ENCODE results near the gene PTGES2. TPM values are rescaled to one million over a fixed set of nuclear protein-coding genes. Genes with fewer than 3 reads are reported as not detected.
"Not testable (repeated sequence)": the region's sequence is repeated elsewhere in the genome, so short reads cannot be mapped to it uniquely, and the experiment has no call there.

The PTGES2 gene
- total RNA-seq, 2 experiments from 2014 or later = 68.1 to 76.3 TPM

- Histone ChIP-seq H2AFZ (ENCODE audit: low read length) (no peak overlapping the region), H3K79me2 (ENCODE audit: insufficient read depth, low read depth, low read length) (no peaks in the 10 kb centered on the region), H3K9me2 (ENCODE audit: insufficient read depth, low read length) (no peaks in the 10 kb centered on the region), H3K4me3 (ENCODE audit: low read depth, low read length, poor library complexity, severe bottlenecking) (no peak overlapping the region), H4K20me1 (ENCODE audit: insufficient read depth, low read length) (no peaks in the 10 kb centered on the region), H3K4me2 (ENCODE audit: low read length) (no peak overlapping the region), H3K36me3 (ENCODE audit: insufficient read depth, low read length) (no peaks in the 10 kb centered on the region), H3K27ac (ENCODE audit: low read depth, low read length, poor library complexity, severe bottlenecking) (no peak overlapping the region), H3K4me1 (ENCODE audit: insufficient read depth, low read length, poor library complexity, severe bottlenecking) (no peaks in the 10 kb centered on the region), H3K9me3 (ENCODE audit: low read length) (no peaks in the 10 kb centered on the region)
- CTCF ChIA-PET (ENCODE audit: unreplicated experiment) = interaction anchor here (0.5 to 0.6 kb wide), 2 partner anchors 53 to 785 kb away, joined by 3 read pairs; no protein-coding TSS in a partner anchor
- no peak for DNase-seq (ENCODE audit: low spot score)
- TF ChIP-seq CTCF (conservative IDR thresholded peaks at IDR 0.05; ENCODE audit: low read length) = no peak
- no peak for TF ChIP-seq EZH2phosphoT487 (IDR thresholded peaks at IDR 0.05; ENCODE audit: borderline replicate concordance, low read depth, low read length)
- POLR2A ChIA-PET = interaction anchor here (0.6 kb wide), 1 partner anchor 51 kb away, joined by 3 read pairs; no protein-coding TSS in a partner anchor
- BruUV-seq (replicated peaks) = no TSS peak
- intact Hi-C loops (cut with micrococcal nuclease; ENCODE audit: unreplicated experiment) = no loop called here
Measured at GRCh38 chr9:128136816-128137793, 9.6 kb upstream of the PTGES2 start.

DNA sequence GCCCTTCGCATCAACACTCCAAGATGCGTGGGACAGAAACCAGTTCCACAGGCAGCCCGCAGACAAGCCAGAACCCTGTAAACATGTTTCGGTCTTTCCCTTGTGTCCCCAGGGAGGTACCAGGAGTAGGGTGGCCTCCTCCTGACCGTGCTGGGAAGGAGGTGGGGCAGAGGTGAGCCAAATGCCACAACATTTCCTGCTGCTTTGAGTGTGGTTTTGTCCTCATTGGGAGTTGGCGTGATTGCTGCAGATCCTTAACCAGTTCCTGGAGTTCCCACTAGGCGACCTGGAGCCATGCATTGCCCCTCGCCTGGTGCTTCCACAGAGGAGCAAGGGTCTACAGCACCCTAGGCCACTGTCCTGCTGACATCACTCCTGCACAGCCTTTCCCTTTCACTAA, 8.0 kb upstream of the PTGES2 start:
- H3K27ac ChIP-seq (ENCODE audit: low read depth, low read length, poor library complexity, severe bottlenecking); DNase-seq (ENCODE audit: low spot score); H3K79me2 ChIP-seq (ENCODE audit: insufficient read depth, low read depth, low read length); H3K4me1 ChIP-seq (ENCODE audit: insufficient read depth, low read length, poor library complexity, severe bottlenecking); H3K4me2 ChIP-seq (ENCODE audit: low read length); POLR2A ChIA-PET; H4K20me1 ChIP-seq (ENCODE audit: insufficient read depth, low read length); intact Hi-C loops (cut with micrococcal nuclease; ENCODE audit: unreplicated experiment); H3K9me2 ChIP-seq (ENCODE audit: insufficient read depth, low read length); BruUV-seq (replicated peaks); H3K9me3 ChIP-seq (ENCODE audit: low read length); H3K36me3 ChIP-seq (ENCODE audit: insufficient read depth, low read length); H3K4me3 ChIP-seq (ENCODE audit: low read depth, low read length, poor library complexity, severe bottlenecking); CTCF ChIA-PET (ENCODE audit: unreplicated experiment); H2AFZ ChIP-seq (ENCODE audit: low read length): not testable (repeated sequence)

- H3K9me2 ChIP-seq (ENCODE audit: insufficient read depth, low read length); H4K20me1 ChIP-seq (ENCODE audit: insufficient read depth, low read length); CTCF ChIA-PET (ENCODE audit: unreplicated experiment); BruUV-seq (replicated peaks); intact Hi-C loops (cut with micrococcal nuclease; ENCODE audit: unreplicated experiment); H3K79me2 ChIP-seq (ENCODE audit: insufficient read depth, low read depth, low read length); H2AFZ ChIP-seq (ENCODE audit: low read length); H3K27ac ChIP-seq (ENCODE audit: low read depth, low read length, poor library complexity, severe bottlenecking); H3K4me1 ChIP-seq (ENCODE audit: insufficient read depth, low read length, poor library complexity, severe bottlenecking); H3K36me3 ChIP-seq (ENCODE audit: insufficient read depth, low read length); H3K4me2 ChIP-seq (ENCODE audit: low read length); DNase-seq (ENCODE audit: low spot score); POLR2A ChIA-PET; H3K4me3 ChIP-seq (ENCODE audit: low read depth, low read length, poor library complexity, severe bottlenecking); H3K9me3 ChIP-seq (ENCODE audit: low read length): not testable (repeated sequence)
Measured at GRCh38 chr9:128132139-128132538, 4.6 kb upstream of the PTGES2 start.

DNA sequence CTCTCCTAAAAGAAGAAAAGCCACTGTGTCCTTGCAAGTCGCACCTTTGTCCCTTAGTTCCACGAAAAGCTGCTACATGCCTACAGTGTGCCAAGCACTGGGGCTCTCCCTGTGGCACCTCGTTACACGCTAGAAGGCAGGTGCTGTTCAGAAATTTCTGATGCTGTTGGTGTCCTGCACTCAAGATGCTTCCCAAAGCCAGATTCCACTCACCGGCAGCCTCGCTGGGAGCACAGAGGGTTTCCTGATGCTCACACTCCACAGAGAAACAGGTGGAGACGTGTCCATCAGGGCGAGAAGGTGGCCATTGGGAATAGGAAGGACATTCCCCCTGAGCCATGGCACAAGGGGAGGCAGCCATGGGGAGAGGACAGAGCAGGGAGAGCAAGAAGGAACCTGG, 3.8 kb upstream of the PTGES2 start:
- BruUV-seq (replicated peaks); DNase-seq (ENCODE audit: low spot score); CTCF ChIA-PET (ENCODE audit: unreplicated experiment); H2AFZ ChIP-seq (ENCODE audit: low read length); H3K27ac ChIP-seq (ENCODE audit: low read depth, low read length, poor library complexity, severe bottlenecking); H3K4me3 ChIP-seq (ENCODE audit: low read depth, low read length, poor library complexity, severe bottlenecking); POLR2A ChIA-PET; H4K20me1 ChIP-seq (ENCODE audit: insufficient read depth, low read length); H3K4me1 ChIP-seq (ENCODE audit: insufficient read depth, low read length, poor library complexity, severe bottlenecking); H3K9me2 ChIP-seq (ENCODE audit: insufficient read depth, low read length); H3K36me3 ChIP-seq (ENCODE audit: insufficient read depth, low read length); H3K9me3 ChIP-seq (ENCODE audit: low read length); H3K4me2 ChIP-seq (ENCODE audit: low read length); intact Hi-C loops (cut with micrococcal nuclease; ENCODE audit: unreplicated experiment): not testable (repeated sequence)
- H3K79me2 ChIP-seq (ENCODE audit: insufficient read depth, low read depth, low read length) = peaks cover 11% of the 10 kb centered on the region

DNA sequence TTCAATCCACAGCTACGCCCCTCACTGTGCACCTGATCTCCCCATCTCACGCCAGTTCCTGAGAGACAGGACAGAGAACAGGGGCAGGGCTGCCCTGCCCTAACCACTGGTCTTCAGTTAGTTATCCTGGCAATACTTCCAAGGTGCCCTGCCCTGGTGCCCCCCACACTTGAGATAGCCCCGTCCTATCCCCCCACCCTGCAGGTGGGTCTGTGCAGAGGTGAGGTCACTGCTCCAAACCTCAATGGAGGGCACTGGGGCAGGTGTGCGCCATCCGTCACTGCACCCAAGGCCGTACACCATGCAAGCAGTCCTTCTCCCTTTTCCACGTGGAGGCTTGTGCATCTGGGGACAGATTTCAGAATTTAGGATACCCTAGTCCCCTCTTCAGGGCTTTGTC, 3.1 kb upstream of the PTGES2 start:
- BruUV-seq (replicated peaks); intact Hi-C loops (cut with micrococcal nuclease; ENCODE audit: unreplicated experiment); H4K20me1 ChIP-seq (ENCODE audit: insufficient read depth, low read length); H3K27ac ChIP-seq (ENCODE audit: low read depth, low read length, poor library complexity, severe bottlenecking); H3K4me2 ChIP-seq (ENCODE audit: low read length); H2AFZ ChIP-seq (ENCODE audit: low read length); DNase-seq (ENCODE audit: low spot score); H3K9me3 ChIP-seq (ENCODE audit: low read length); H3K9me2 ChIP-seq (ENCODE audit: insufficient read depth, low read length); CTCF ChIA-PET (ENCODE audit: unreplicated experiment); H3K4me3 ChIP-seq (ENCODE audit: low read depth, low read length, poor library complexity, severe bottlenecking); H3K36me3 ChIP-seq (ENCODE audit: insufficient read depth, low read length); POLR2A ChIA-PET: not testable (repeated sequence)
- H3K79me2 ChIP-seq (ENCODE audit: insufficient read depth, low read depth, low read length) = peaks cover 18% of the 10 kb centered on the region
- H3K4me1 ChIP-seq (ENCODE audit: insufficient read depth, low read length, poor library complexity, severe bottlenecking) = peaks cover 16% of the 10 kb centered on the region
